Mesenchymal stem cell (in vitro differentiated cells and primary cell): ENCODE results near the gene COX7A1.
A peak's percentile ranks its signal among the peaks of the same experiment; 100 is the strongest.

ENCODE experiments used
- DNase-seq: peaks from one replicate; pipeline ENCODE4 v3.0.0-alpha.2; 2013
- H2AFZ ChIP-seq: one replicate; pipeline ENCODE4 v1.6.1; 2013; ENCODE audit warnings: low read depth, mild to moderate bottlenecking, control low read depth, inconsistent platforms, low read length, moderate library complexity
- H2AK5ac ChIP-seq: 2 replicates; pipeline ENCODE4 v1.6.1; 2013; ENCODE audit warnings: low read length, moderate library complexity, mild to moderate bottlenecking, inconsistent platforms; ENCODE audit not compliant: severe bottlenecking
- H2BK120ac ChIP-seq: one replicate; pipeline ENCODE4 v1.6.1; 2013; ENCODE audit warnings: low read depth, mild to moderate bottlenecking, inconsistent platforms, low read length, moderate library complexity
- H2BK12ac ChIP-seq, 2 experiments: one replicate each; pipeline ENCODE4 v1.6.1; 2013; ENCODE audit warnings: inconsistent platforms in 2 of 2, low read length in 2 of 2, mild to moderate bottlenecking in 2 of 2, moderate library complexity in 2 of 2, control low read depth in 1 of 2
- H2BK15ac ChIP-seq: one replicate; pipeline ENCODE4 v1.6.1; 2013; ENCODE audit warnings: mild to moderate bottlenecking, low read depth, inconsistent platforms; ENCODE audit not compliant: poor library complexity, severe bottlenecking
- H2BK5ac ChIP-seq: 2 replicates; pipeline ENCODE4 v1.6.1; 2013; ENCODE audit warnings: low read depth, mild to moderate bottlenecking, low read length, control low read depth, inconsistent platforms; ENCODE audit not compliant: poor library complexity, severe bottlenecking
- H3K14ac ChIP-seq, 2 experiments: one replicate each; pipeline ENCODE4 v1.6.1; 2013; ENCODE audit warnings: inconsistent platforms in 2 of 2, low read length in 2 of 2, control low read depth in 1 of 2, mild to moderate bottlenecking in 1 of 2, moderate library complexity in 1 of 2
- H3K18ac ChIP-seq, 2 experiments: one replicate each; pipeline ENCODE4 v1.6.1; 2013; ENCODE audit warnings: inconsistent platforms in 2 of 2, low read length in 2 of 2, control low read depth in 1 of 2, low read depth in 1 of 2, mild to moderate bottlenecking in 1 of 2
- H3K23ac ChIP-seq, 2 experiments: one replicate each; pipeline ENCODE4 v1.6.1; 2013; ENCODE audit warnings: inconsistent platforms in 2 of 2, low read length in 2 of 2, mild to moderate bottlenecking in 2 of 2, moderate library complexity in 2 of 2, control low read depth in 1 of 2
- H3K27ac ChIP-seq: 2 replicates; pipeline ENCODE4 v1.5.1; 2013; ENCODE audit warnings: mild to moderate bottlenecking, moderate library complexity, low read length, control low read depth, inconsistent platforms; ENCODE audit not compliant: poor library complexity, severe bottlenecking
- H3K27me3 ChIP-seq, 2 experiments: 2 replicates each; pipeline versions ENCODE4 v1.6.1 to v1.7.0; 2013; ENCODE audit warnings: low read length in 2 of 2, mild to moderate bottlenecking in 2 of 2, moderate library complexity in 2 of 2, control low read depth in 1 of 2, inconsistent platforms in 1 of 2; ENCODE audit not compliant: control insufficient read depth in 1 of 2, insufficient read depth in 1 of 2
- H3K36me3 ChIP-seq, 2 experiments: 2 replicates each; pipeline versions ENCODE4 v1.6.1 to v1.7.0; 2013; ENCODE audit warnings: low read length in 2 of 2, control low read depth in 1 of 2, inconsistent platforms in 1 of 2, low read depth in 1 of 2, mild to moderate bottlenecking in 1 of 2; ENCODE audit not compliant: insufficient read depth in 2 of 2, control insufficient read depth in 1 of 2
- H3K4ac ChIP-seq, 2 experiments: one replicate each; pipeline ENCODE4 v1.6.1; 2013; ENCODE audit warnings: inconsistent platforms in 2 of 2, low read length in 2 of 2, mild to moderate bottlenecking in 2 of 2, moderate library complexity in 2 of 2, control low read depth in 1 of 2, low read depth in 1 of 2
- H3K4me1 ChIP-seq: 2 replicates; pipeline ENCODE4 v1.6.1; 2013; ENCODE audit warnings: low read depth, low read length, control low read depth; ENCODE audit not compliant: control insufficient read depth, insufficient read depth
- H3K4me2 ChIP-seq: 2 replicates; pipeline ENCODE4 v1.6.1; 2013; ENCODE audit warnings: low read length, mild to moderate bottlenecking, inconsistent platforms; ENCODE audit not compliant: poor library complexity, severe bottlenecking
- H3K4me3 ChIP-seq, 2 experiments: 2 replicates each; pipeline versions ENCODE4 v1.5.1 to v1.7.0; 2013; ENCODE audit warnings: low read length in 2 of 2, mild to moderate bottlenecking in 2 of 2, control low read depth in 1 of 2, low read depth in 1 of 2; ENCODE audit not compliant: insufficient read depth in 1 of 2
- H3K79me1 ChIP-seq: replicated peaks from 2 replicates; pipeline ENCODE4 v1.6.1; 2013; ENCODE audit warnings: mild to moderate bottlenecking, control low read depth, low read length, inconsistent platforms; ENCODE audit not compliant: poor library complexity, severe bottlenecking
- H3K9ac ChIP-seq: 2 replicates; pipeline ENCODE4 v1.7.0; 2013; ENCODE audit warnings: mild to moderate bottlenecking, low read length, moderate library complexity
- H3K9me3 ChIP-seq: 2 replicates; pipeline ENCODE4 v1.7.0; 2013; ENCODE audit warnings: mild to moderate bottlenecking, low read length; ENCODE audit not compliant: control insufficient read depth
- H4K8ac ChIP-seq: one replicate; pipeline ENCODE4 v1.6.1; 2013; ENCODE audit warnings: inconsistent platforms, mild to moderate bottlenecking, low read length, moderate library complexity
- H4K91ac ChIP-seq: one replicate; pipeline ENCODE4 v1.6.1; 2013; ENCODE audit warnings: mild to moderate bottlenecking, low read length, inconsistent platforms
- WGBS: methylation state at CpG from one replicate; pipeline ENCODE4 v1.1.7; 2013; ENCODE audit warnings: mixed read lengths; 5-methylcytosine and 5-hydroxymethylcytosine counted together

Gene COX7A1

DNA sequence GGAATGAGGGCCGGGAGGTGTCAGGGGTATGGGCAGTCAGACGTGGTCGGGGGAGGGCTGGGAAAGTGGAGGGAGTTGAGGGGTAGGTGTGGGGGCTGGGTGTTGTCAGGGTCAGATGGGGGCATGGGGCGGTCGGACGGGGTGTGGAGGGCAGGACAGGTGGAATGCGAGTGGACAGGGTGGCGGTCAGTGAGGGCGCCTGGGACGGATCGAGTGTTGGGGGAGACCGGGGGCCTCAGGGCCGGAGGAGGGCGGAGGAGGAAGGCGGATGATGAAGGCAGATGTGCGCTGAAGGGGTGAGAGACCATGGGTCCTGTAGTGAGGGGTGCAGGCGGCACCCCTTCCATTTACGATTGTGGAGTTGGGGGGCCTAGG, 31.3 kb downstream of the COX7A1 start:
- H2AK5ac ChIP-seq: no peak overlapping the region
- no peak overlapping the region for H2AFZ ChIP-seq
- H4K91ac ChIP-seq: no peak overlapping the region
- H3K14ac ChIP-seq: no peak overlapping the region
- no peak overlapping the region for H3K4ac ChIP-seq
- peak overlapping the region; percentile 30 for H2BK15ac ChIP-seq
- H2BK120ac ChIP-seq: no peak overlapping the region
- WGBS: 97% methylated on average over 18 of the region's 18 CpGs
- H3K18ac ChIP-seq: no peak overlapping the region
- H3K36me3 ChIP-seq: peaks cover 77 to 81% of the 10 kb centered on the region in 2 experiments
- H3K23ac ChIP-seq: no peak overlapping the region
- no peak for DNase-seq
- no peaks in the 10 kb centered on the region for H3K27me3 ChIP-seq
- H3K4me3 ChIP-seq: no peak overlapping the region
- H3K9ac ChIP-seq: no peak overlapping the region
- no peak overlapping the region for H3K4me2 ChIP-seq
- no peak overlapping the region for H3K27ac ChIP-seq
- peaks cover 43% of the 10 kb centered on the region for H3K79me1 ChIP-seq
- peaks cover 14% of the 10 kb centered on the region for H3K4me1 ChIP-seq
- no peak overlapping the region for H4K8ac ChIP-seq
- H2BK5ac ChIP-seq: no peak overlapping the region
- no peak overlapping the region for H2BK12ac ChIP-seq
- no peaks in the 10 kb centered on the region for H3K9me3 ChIP-seq

DNA sequence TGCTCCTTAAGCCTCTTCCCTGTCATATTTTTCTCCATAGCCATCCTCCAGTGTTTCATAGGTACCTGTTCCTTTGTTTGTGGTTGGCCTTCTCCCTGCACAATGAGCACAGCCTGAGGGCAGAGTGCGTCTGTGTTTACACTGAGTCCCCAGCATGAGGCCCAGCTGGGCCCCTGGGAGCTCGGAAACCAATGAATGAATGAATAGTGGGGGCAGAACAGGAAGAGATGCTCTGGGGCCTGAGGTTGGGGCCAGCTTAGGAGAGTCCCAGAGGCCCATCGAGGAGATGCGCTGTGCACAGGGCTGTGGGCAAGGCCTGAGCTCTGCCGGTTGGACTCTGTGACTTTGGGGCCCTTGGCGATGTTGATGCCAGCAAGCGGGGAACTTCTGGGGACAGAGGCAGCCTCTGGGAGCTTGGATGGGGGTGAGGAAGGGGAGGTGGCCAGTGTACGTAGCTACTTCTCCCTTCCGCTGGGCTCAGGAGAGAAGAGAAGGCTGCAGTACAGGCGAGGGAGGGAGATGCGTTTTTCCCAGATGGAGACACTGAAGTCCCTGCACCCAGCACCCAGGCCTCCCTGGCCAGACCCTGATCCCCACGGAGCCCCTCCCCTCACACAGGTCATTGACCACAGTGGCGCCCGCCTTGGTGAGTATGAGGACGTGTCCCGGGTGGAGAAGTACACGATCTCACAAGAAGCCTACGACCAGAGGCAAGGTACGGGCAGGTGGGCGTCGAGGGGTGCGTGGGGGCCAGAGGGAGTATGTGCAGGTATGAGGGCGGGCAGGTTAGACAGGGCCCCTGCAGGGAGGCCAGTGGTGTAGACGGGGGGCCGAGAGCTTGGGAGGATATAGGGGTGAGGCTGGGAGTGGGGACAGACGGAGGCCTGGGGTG, 31.9 kb downstream of the COX7A1 start:
- Histone ChIP-seq H3K14ac (peak overlapping the region in 1 of 2 experiments; percentile 18), H3K27me3 (no peaks in the 10 kb centered on the region)
- 87% methylated on average over 22 of the region's 26 CpGs for WGBS

DNA sequence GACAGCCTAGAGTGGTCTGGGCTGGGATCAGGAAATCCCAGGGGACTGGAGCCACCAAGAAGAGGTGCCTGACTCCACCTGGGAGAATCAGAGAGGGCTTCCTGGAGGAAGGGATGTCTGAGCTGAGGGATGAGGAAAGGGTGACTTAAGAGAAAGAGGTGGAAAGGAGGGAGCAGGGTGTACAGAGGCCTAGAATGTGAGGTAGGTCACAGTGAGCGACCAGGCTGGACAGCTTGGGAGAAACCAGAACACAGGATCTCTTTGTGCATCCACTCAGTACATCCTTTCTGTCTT, 36.0 kb downstream of the COX7A1 start:
- Histone ChIP-seq H3K23ac (no peak overlapping the region), H2BK5ac (no peak overlapping the region), H3K4me2 (peak overlapping the region; percentile 80), H3K9me3 (no peaks in the 10 kb centered on the region), H2BK15ac (no peak overlapping the region), H4K8ac (peak overlapping the region; percentile 5), H3K4me3 (peak overlapping the region in 1 of 2 experiments; percentile 99), H2AK5ac (no peak overlapping the region), H2BK120ac (peak overlapping the region; percentile 21), H3K9ac (peak overlapping the region; percentile 85), H2AFZ (no peak overlapping the region), H3K36me3 (peaks cover 51 to 56% of the 10 kb centered on the region in 2 experiments), H3K18ac (no peak overlapping the region), H3K27me3 (no peaks in the 10 kb centered on the region), H4K91ac (no peak overlapping the region), H2BK12ac (peak overlapping the region in 1 of 2 experiments; percentile 65), H3K4me1 (peaks cover 25% of the 10 kb centered on the region), H3K79me1 (peaks cover 49% of the 10 kb centered on the region), H3K27ac (no peak overlapping the region), H3K4ac (peak overlapping the region in 1 of 2 experiments; percentile 77), H3K14ac (no peak overlapping the region)
- no peak for DNase-seq
- 86% methylated on average over 1 of the region's 1 CpG for whole genome bisulfite sequencing

More for the DNA sequence above, 31.9 kb downstream of the COX7A1 start:
- H2BK5ac ChIP-seq: no peak overlapping the region
- peaks cover 71 to 74% of the 10 kb centered on the region in 2 experiments for H3K36me3 ChIP-seq
- no peak for DNase-seq
- no peak overlapping the region for H3K4ac ChIP-seq
- H3K18ac ChIP-seq: no peak overlapping the region
- peaks cover 45% of the 10 kb centered on the region for H3K79me1 ChIP-seq
- no peak overlapping the region for H3K4me3 ChIP-seq
- H3K9me3 ChIP-seq: no peaks in the 10 kb centered on the region
- no peak overlapping the region for H2BK120ac ChIP-seq
- no peak overlapping the region for H2AK5ac ChIP-seq
- peaks cover 16% of the 10 kb centered on the region for H3K4me1 ChIP-seq
- no peak overlapping the region for H2BK15ac ChIP-seq
- no peak overlapping the region for H2AFZ ChIP-seq
- no peak overlapping the region for H3K4me2 ChIP-seq
- H4K8ac ChIP-seq: no peak overlapping the region
- peak overlapping the region; percentile 48 for H3K9ac ChIP-seq
- H3K27ac ChIP-seq: no peak overlapping the region
- no peak overlapping the region for H3K23ac ChIP-seq
- H2BK12ac ChIP-seq: peak overlapping the region in 1 of 2 experiments; percentile 43
- H4K91ac ChIP-seq: peak overlapping the region; percentile 12

DNA sequence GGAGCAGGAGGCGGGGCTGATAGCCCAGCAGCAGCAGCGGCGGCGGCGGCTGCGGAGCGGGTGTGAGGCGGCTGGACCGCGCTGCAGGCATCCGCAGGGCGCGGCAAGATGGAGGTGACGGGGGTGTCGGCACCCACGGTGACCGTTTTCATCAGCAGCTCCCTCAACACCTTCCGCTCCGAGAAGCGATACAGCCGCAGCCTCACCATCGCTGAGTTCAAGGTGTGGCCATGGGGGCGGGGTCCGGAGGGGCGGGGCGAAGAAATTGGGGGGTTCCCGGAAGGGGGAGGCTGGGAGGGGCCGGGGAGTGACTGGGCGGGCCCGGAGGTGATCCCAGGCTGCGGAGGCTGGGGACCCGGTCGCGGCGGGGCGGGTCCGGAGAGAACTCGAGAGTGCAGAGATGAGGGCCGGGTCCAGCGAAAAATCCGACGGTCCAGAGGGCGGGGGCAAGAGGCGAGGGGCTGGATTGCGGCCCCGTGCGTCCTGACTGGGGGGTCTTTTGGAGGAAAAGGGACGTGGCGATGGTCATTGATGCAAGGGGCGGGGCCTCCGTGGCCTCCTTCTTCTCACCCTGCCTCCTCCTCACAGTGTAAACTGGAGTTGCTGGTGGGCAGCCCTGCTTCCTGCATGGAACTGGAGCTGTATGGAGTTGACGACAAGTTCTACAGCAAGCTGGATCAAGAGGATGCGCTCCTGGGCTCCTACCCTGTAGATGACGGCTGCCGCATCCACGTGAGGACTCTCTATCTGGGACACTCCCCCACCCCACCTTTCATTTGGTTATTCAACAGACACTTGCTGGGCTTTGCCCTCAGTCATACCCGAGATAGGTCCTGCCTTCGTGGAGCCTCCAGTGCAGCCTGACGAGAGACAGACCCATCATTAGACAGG, 36.5 kb downstream of the COX7A1 start, which contains the start of gene TBCB:
Gene TBCB, plus strand, starts transcription at position 16 of the 891 bp plus-strand sequence. Its CDS starts 93 bp downstream, at position 109.
- peak; percentile 57 for DNase-seq
- H3K4ac ChIP-seq: peak within 1 kb of the TSS; percentile 77 to 86
- H3K4me2 ChIP-seq: peak within 1 kb of the TSS; percentile 80
- H3K4me1 ChIP-seq: peaks cover 24% of the 10 kb centered on the region
- H3K9me3 ChIP-seq: no peaks in the 10 kb centered on the region
- H2BK120ac ChIP-seq: peak within 1 kb of the TSS; percentile 42
- H3K18ac ChIP-seq: peak within 1 kb of the TSS; percentile 23 to 93
- no peak within 1 kb of the TSS for H2AK5ac ChIP-seq
- H3K4me3 ChIP-seq: peak within 1 kb of the TSS; percentile 83 to 99
- H2BK12ac ChIP-seq: peak within 1 kb of the TSS; percentile 34 to 65
- peak within 1 kb of the TSS; percentile 90 for H2AFZ ChIP-seq
- WGBS: 7% methylated on average over 35 of the region's 59 CpGs
- H2BK15ac ChIP-seq: peak within 1 kb of the TSS; percentile 60
- peak within 1 kb of the TSS in 1 of 2 experiments; percentile 57 for H3K23ac ChIP-seq
- peak within 1 kb of the TSS; percentile 84 for H4K8ac ChIP-seq
- H3K14ac ChIP-seq: peak within 1 kb of the TSS in 1 of 2 experiments; percentile 90
- H3K27ac ChIP-seq: peak within 1 kb of the TSS; percentile 89
- H3K79me1 ChIP-seq: peaks cover 43% of the 10 kb centered on the region
- no peaks in the 10 kb centered on the region for H3K27me3 ChIP-seq
- peaks cover 50 to 59% of the 10 kb centered on the region in 2 experiments for H3K36me3 ChIP-seq
- peak within 1 kb of the TSS; percentile 95 for H4K91ac ChIP-seq
- H2BK5ac ChIP-seq: peak within 1 kb of the TSS; percentile 53
- H3K9ac ChIP-seq: peak within 1 kb of the TSS; percentile 95
